Upper lobe of left lung (tissue), 4 donors: Measurements from ENCODE around the gene CFAP57.

Experiments
- EP300 ChIP-seq, 4 donors: sonication (generic); formaldehyde crosslinking; IDR thresholded peaks; one replicate each; pipeline ENCODE4 v1.5.1; 2017; ENCODE audit warnings: antibody characterized with exemption in 4 of 4, control low read depth in 2 of 4
- POLR2A ChIP-seq, 4 donors: fragments of 450-650 bp; IDR thresholded peaks; one replicate each; pipeline ENCODE4 v1.5.1; 2016 to 2017; ENCODE audit warnings: antibody characterized with exemption in 4 of 4, mild to moderate bottlenecking in 2 of 4
- POLR2AphosphoS5 ChIP-seq, 2 donors: sonication (generic); formaldehyde crosslinking; IDR thresholded peaks; one replicate each; pipeline ENCODE4 v1.5.1; 2017; ENCODE audit warnings: antibody characterized with exemption in 2 of 2
- TF ChIP-seq, protein P1 (sequence below), 6 experiments: fragments of 450-650 bp in 4 of 6; fragments of 200-600 bp in 2 of 6; sonication (generic) in 2 of 6; IDR thresholded peaks; one replicate each; pipeline ENCODE4 v1.5.1; 2016 to 2019; ENCODE audit warnings: antibody characterized with exemption in 6 of 6

DNA sequence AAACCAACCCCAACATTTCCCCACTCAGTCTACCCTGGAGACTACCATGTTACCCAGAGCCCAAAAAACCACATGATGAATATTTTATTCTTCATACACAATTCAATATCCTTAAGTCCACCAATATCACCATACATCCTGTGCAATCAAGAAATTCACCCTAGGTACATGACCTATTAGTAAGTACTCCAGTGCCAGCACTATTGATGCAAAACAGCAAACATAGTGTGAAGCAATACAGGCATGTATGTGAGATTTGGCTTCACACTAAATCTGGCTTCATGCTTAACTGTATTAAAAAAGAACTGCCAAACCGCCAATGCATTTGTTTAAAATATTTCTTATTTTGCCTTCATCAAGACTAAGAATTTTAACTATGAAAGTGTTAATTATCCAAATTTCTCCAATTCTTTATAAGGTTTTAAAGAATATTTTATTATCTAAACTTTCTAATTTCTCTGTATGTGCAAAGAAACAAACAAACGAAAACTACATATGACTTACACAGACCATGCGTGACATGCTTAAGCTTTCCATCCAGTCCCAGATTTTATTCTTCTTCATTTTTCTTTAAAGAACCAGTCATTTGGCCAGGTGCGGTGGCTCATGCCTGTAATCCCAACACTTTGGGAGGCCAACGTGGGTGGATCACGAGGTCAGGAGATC lies 75.3 kb downstream of the CFAP57 start:
- no peak for TF ChIP-seq EP300 (IDR thresholded peaks at IDR 0.05)
- TF ChIP-seq POLR2AphosphoS5 (IDR thresholded peaks at IDR 0.05): no peak
- TF ChIP-seq, protein P1, sequence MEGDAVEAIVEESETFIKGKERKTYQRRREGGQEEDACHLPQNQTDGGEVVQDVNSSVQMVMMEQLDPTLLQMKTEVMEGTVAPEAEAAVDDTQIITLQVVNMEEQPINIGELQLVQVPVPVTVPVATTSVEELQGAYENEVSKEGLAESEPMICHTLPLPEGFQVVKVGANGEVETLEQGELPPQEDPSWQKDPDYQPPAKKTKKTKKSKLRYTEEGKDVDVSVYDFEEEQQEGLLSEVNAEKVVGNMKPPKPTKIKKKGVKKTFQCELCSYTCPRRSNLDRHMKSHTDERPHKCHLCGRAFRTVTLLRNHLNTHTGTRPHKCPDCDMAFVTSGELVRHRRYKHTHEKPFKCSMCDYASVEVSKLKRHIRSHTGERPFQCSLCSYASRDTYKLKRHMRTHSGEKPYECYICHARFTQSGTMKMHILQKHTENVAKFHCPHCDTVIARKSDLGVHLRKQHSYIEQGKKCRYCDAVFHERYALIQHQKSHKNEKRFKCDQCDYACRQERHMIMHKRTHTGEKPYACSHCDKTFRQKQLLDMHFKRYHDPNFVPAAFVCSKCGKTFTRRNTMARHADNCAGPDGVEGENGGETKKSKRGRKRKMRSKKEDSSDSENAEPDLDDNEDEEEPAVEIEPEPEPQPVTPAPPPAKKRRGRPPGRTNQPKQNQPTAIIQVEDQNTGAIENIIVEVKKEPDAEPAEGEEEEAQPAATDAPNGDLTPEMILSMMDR (IDR thresholded peaks at IDR 0.05): no peak
- no peak for TF ChIP-seq POLR2A (IDR thresholded peaks at IDR 0.05)
